Stomach (tissue), 4 donors: ENCODE results near the gene TEX261.

Source experiments
- POLR2A ChIP-seq, 4 donors: fragments of 450-650 bp; IDR thresholded peaks; one replicate each; pipeline ENCODE4 v1.6.1; 2016; ENCODE audit warnings: antibody characterized with exemption in 4 of 4, control low read depth in 2 of 4, mild to moderate bottlenecking in 1 of 4, moderate library complexity in 1 of 4
- POLR2AphosphoS5 ChIP-seq, 3 donors: sonication (generic); formaldehyde crosslinking; IDR thresholded peaks; one replicate each; pipeline ENCODE4 v1.6.1; 2016; ENCODE audit warnings: antibody characterized with exemption in 3 of 3
- TF ChIP-seq, protein P1 (sequence below), 7 experiments: fragments of 450-650 bp in 4 of 7; fragments of 200-600 bp in 3 of 7; sonication (generic) in 3 of 7; IDR thresholded peaks; one replicate each; pipeline ENCODE4 v1.5.1; 2016 to 2019; ENCODE audit warnings: antibody characterized with exemption in 7 of 7, control low read depth in 2 of 7, mild to moderate bottlenecking in 1 of 7

GRCh38 chr2:70956141-70956540 is 38.5 kb downstream of the TEX261 start:
- TF ChIP-seq, protein P1, sequence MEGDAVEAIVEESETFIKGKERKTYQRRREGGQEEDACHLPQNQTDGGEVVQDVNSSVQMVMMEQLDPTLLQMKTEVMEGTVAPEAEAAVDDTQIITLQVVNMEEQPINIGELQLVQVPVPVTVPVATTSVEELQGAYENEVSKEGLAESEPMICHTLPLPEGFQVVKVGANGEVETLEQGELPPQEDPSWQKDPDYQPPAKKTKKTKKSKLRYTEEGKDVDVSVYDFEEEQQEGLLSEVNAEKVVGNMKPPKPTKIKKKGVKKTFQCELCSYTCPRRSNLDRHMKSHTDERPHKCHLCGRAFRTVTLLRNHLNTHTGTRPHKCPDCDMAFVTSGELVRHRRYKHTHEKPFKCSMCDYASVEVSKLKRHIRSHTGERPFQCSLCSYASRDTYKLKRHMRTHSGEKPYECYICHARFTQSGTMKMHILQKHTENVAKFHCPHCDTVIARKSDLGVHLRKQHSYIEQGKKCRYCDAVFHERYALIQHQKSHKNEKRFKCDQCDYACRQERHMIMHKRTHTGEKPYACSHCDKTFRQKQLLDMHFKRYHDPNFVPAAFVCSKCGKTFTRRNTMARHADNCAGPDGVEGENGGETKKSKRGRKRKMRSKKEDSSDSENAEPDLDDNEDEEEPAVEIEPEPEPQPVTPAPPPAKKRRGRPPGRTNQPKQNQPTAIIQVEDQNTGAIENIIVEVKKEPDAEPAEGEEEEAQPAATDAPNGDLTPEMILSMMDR (IDR thresholded peaks at IDR 0.05): no peak
- TF ChIP-seq POLR2A (IDR thresholded peaks at IDR 0.05): no peak
- TF ChIP-seq POLR2AphosphoS5 (IDR thresholded peaks at IDR 0.05): no peak
